AG09319 (cell line): Measurements from ENCODE around the gene MOCOS.
A peak's percentile ranks its signal among the peaks of the same experiment; 100 is the strongest.

Source experiments
- DNase-seq: peaks from one replicate; pipeline ENCODE4 v3.0.0-alpha.2; 2010; ENCODE audit warnings: low read depth; ENCODE audit errors: extremely low read depth
- TF ChIP-seq, protein P1 (sequence below): IDR thresholded peaks from 2 replicates; pipeline ENCODE4 v1.5.1; 2011; ENCODE audit warnings: low read depth, mild to moderate bottlenecking, inconsistent platforms, low read length, moderate library complexity

The MOCOS gene

DNA sequence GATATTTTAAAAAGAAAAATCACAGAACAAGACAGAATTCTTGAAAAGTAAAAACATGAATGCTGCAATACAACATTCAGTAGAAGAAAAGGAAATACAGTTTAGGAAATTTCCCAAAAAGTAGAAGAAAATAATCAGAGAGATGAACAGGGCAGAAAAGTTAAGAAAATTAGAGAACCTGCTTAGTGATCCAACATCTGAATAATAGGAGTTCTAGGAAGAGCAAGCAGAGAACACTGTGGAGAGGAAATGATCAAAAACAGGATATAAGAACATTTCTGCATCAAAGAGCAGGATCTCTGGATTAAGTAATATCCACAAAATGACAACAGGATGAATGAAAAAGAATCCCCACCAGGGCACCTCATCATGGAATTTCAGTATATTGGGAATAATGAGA lies 101.4 kb downstream of the MOCOS start:
- TF ChIP-seq, protein P1, sequence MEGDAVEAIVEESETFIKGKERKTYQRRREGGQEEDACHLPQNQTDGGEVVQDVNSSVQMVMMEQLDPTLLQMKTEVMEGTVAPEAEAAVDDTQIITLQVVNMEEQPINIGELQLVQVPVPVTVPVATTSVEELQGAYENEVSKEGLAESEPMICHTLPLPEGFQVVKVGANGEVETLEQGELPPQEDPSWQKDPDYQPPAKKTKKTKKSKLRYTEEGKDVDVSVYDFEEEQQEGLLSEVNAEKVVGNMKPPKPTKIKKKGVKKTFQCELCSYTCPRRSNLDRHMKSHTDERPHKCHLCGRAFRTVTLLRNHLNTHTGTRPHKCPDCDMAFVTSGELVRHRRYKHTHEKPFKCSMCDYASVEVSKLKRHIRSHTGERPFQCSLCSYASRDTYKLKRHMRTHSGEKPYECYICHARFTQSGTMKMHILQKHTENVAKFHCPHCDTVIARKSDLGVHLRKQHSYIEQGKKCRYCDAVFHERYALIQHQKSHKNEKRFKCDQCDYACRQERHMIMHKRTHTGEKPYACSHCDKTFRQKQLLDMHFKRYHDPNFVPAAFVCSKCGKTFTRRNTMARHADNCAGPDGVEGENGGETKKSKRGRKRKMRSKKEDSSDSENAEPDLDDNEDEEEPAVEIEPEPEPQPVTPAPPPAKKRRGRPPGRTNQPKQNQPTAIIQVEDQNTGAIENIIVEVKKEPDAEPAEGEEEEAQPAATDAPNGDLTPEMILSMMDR = no peak

DNA sequence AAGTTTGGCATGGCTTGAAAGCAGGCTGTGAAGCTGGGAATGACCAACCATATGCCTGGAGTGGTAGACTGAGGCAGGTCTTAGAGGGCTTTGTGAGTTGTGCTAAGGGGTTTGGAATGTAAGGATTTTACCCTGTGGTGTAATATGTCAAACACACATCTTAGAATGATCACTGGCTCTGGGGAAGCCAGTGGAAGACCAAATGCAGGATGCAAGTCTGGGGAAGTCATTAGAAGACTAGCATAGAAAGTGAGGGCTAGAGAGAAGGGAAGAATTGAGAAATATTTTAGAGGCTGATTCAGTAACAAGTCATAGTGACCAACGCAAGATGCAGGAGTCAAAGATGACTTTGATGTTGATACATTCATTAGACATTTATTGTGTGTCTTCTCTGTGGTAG lies 106.7 kb downstream of the MOCOS start:
- no peak for DNase-seq

More for the DNA sequence above, 101.4 kb downstream of the MOCOS start:
- DNase-seq = no peak

DNA sequence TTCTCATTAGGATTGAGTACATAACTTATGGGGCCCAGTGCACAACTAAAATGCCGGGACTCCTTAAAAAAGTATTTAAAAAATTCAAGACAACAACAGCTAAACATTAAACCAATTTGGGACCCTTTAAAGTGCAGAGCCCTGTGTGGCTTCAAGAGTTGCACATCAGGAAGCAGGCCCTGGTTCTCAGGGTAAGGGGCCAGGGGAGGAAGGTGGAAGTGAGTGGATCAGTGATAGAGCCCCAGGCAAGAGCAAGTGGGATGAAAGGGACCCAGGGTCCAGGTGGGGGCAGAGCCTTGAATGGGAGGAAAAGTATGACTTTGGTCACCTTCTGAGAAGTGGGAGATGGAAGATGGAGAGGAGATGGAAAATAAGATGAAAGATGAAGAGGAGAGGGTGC lies 107.9 kb downstream of the MOCOS start:
- TF ChIP-seq, protein P1 = no peak
- DNase-seq = no peak

More for the DNA sequence above, 106.7 kb downstream of the MOCOS start:
- TF ChIP-seq, protein P1 = no peak

DNA sequence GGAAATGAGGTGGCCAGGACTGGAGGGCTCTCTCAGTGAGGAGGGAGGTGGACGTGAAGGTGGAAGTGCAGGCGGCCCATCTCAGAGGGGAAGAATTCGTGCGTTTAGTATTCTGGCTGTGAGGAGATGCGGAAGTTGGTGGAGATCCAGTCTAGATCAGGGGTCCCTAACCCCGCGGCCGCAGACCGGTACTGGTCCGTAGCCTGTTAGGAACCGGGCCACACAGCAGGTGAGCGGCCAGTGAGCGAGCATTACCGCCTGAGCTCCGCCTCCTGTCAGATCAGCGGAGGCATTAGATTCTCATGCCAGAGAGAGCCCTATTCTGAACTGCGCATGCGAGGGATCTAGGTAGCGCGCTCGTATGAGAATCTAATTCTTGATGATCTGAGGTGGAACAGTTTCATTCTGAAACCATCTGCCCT lies 108.6 kb downstream of the MOCOS start:
- no peak for DNase-seq
- TF ChIP-seq, protein P1 = no peak

DNA sequence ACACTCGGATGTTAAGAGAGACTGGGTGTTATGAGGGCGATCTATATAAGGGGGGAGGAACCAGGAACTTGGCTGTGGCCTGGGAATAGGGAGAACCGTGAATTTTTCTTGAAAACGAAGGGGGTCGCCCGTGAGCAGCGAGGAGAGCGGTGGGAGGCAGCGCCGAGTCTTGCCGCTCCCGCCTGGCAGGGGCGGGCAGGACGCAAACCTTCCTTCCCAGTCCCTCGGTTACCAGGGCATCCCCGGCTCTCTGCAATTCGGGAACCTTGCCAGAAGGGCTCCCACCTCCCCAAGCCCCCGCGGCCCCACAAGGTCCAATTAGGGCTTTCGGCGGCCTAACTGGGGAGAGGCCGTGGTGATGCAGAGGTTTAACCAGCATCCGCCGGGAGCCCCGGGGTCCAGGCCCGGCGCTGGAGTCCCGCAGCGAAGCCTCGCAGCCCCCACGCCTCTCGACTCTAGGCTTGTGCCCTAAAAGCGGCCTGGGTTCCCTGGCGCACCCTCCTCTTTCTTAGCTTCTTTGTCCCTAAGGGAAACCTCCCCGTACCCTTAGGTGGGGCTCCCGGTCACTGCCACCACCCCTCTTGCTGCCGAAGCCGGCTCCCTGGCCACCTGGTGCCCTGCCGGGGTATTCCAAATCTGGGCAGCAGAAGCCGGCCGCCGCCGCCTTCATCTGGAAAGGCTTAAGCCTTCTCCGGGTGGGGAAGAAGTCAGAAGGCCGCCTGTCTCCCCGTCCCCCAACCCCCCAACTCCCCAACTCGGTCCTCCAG lies 109.5 kb downstream of the MOCOS start:
- DNase-seq = peak; percentile 66
- TF ChIP-seq, protein P1 = peak; percentile 65

DNA sequence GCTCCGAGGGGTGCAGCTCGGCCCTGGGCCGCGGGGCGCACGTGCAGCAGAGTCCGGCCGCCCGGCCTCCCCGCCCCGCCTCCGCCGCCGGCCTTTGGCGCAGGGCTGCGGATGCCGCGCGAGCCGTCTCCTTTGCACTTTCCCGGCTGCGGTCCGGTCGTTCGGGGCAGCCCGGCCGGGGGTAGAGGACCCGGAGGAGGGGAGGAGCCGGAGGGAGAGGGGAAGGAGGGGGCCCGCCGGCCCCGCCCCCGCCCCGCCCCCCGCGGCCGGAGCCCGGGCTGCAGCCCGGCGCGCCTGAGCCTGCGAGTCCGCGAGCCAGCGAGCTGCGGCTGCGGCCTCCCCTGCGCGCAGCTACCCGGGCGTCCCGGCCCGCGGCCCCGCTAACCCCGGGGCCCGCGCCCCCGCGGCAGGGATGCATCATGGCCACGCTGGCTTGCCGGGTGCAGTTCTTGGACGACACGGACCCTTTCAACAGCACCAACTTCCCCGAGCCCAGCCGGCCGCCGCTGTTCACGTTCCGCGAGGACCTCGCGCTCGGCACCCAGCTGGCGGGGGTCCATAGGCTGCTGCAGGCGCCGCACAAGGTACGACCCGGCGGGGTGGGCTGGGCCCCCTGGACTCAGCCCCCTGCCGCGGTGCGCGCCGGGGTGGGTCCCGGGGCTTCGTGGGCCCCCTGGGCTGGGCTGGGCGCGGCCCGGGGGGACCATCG lies 110.3 kb downstream of the MOCOS start, which contains the start of gene FHOD3:
FHOD3 (plus strand) TSS at position 297 of the 709 bp plus-strand sequence; CDS start at position 420, 123 bp downstream.
- TF ChIP-seq, protein P1 = no peak
- no peak for DNase-seq

DNA sequence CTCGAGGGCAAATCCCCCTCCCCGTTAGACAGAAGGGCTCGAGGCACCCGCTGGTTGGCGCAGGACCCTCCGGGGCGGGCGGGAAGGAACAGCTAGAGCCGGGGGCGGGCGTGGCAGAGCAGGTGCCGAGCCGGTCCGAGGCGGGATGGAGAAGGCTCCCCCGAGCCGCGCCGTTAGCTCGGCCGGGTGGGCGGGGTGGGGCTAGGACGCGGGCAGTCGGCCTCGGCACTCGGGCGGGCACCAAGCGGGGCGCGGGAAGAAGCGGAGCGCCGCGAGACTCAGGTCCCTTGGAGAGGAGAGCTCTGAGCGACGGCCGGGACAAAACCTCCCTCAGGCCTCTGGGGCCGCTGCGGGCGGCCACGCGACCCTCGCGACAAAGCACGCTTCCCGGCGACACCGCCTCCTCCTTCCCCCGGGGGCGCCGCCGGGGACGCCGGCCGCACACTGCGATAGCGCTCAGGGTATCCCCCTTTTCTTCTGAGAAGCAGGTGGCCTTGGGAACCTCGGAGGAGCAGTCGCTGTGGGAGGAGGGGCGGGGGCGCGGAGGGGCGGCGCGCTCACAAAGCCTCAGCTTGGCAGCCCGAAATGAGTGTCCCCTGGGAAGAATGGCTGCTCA lies 110.9 kb downstream of the MOCOS start:
- TF ChIP-seq, protein P1 = no peak
- DNase-seq = no peak
